GM19023 (cell line): Measurements from ENCODE around the gene CDK5RAP1.

Source experiments
- ATAC-seq: cut with Tn5 transposase; IDR thresholded peaks from one replicate; pipeline ENCODE4 v1.9.1; 2021; ENCODE audit warnings: mild to moderate bottlenecking, moderate library complexity; ENCODE audit not compliant: unreplicated experiment

CDK5RAP1 gene

DNA sequence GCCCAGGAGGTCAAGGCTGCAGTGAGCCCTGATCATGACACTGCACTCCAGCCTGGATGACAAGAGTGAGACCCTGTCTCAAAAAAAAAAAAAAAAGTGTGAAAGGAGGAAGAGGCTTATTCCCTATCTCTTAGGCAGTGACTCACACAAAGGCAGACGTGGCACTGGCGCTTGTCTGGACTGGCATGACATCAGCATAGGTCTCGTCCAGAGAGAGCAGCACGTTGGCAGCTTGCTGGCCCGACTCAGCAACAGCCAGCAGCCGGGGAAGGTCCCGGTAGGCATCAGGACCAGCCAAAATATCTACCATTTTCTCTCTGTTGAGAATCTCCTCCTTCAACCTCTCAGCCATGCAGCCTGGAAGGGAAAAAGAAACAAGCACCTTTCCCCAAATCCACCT is 14.1 kb downstream of the CDK5RAP1 start:
- ATAC-seq, result no peak

GRCh38 chr20:33386673-33387072 is 14.6 kb downstream of the CDK5RAP1 start:
- no peak for ATAC-seq

GRCh38 chr20:33377366-33377765 is 24.0 kb downstream of the CDK5RAP1 start:
- ATAC-seq, result no peak

GRCh38 chr20:33373735-33374605 is 27.3 kb downstream of the CDK5RAP1 start:
- ATAC-seq, result no peak

DNA sequence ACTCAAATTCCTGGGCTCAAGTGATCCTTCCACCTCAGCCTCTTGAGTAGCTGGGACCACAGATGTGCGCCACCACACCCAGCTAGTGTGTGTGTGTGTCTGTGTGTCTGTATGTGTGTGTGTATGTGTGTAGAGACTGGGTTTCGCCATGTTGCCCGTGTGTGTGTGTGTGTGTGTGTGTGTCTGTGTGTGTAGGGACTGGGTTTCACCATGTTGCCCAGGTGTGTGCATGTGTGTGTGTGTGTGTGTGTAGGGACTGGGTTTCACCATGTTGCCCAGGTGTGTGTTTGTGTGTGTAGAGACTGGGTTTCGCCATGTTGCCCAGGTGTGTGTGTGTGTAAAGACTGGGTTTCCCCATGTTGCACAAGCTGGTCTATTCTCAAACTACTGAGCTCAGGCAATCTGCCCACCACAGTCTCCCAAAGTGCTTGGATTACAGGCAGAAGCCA is 28.3 kb downstream of the CDK5RAP1 start:
- no peak for ATAC-seq

DNA sequence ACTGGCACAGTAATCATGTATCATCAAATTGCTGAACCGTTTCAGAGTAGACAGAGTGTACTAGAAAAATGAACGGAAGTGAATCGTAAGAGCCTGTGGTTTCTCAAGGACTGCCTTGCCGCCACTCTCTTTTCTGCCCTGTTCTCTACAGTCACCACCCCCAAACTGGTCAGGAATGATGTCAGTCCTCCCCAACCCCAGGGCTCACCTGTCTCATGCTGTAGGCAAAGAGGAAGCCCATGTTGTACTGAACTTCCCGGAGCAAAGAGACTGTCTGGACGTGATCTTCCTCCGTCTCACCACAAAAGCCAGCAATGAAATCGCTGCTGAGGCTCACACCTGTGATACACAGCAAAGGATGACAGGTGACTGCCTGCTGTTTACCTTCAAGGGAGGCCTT is 31.0 kb downstream of the CDK5RAP1 start:
- ATAC-seq, result no peak

DNA sequence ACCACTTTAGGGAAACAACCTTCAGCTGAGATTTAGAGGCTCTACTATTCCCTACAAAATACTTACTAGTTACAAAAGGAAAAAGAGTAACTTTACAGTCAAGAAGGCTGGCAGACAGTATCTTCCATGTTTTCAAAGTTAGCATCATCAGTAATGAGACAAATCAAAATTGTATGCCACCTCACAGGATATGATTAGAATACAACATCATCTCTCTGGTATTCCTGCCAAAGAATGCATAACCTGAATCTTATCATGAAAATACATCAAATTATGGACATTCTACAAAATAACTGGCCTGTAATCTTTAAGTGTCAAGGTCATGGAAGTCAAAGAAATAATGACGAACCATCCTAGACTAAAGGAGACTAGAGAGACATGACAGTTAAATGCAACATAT is 38.4 kb downstream of the CDK5RAP1 start:
- ATAC-seq, result no peak

DNA sequence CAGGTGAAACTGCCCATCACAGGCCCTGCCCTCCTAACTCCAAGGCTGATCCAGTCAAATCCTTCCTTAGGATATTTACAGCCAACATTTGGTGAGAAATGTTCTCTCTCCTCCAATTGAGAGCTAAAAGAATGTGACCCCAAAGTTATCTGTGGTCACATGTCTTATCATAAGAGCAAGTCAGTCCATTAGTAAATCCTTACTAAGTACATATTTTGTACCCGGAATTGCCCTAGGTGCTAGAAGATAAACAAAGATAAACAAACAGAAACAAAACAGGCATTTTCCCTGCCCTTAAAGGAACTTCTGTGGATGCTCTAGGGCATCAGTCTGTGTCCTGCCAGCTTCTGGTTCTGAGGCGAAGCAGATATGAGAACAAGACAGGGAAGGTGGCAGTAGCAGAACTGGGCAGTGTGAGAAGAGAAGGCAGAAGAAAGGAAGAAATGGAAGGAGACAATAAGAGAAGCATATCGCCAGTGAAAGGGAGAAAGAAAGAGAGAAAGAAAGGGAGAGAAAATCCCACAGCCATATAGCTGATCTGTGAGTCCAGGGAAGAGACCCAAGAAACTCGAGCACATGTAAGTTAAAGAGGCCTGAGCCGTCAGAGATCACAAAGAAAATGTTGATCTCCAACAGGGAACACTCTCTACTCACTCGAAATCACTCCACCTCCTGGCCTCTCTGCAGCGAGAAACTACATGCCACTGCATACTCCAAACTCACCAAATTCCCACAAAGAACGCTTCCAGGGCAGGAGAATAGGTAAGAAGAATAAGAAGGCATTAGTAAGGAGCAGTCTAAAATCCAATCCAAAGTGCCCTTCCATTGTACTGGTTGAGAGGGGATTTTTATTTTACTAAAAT is 41.7 kb downstream of the CDK5RAP1 start:
- no peak for ATAC-seq

GRCh38 chr20:33353013-33353402 is 48.3 kb downstream of the CDK5RAP1 start:
- no peak for ATAC-seq

DNA sequence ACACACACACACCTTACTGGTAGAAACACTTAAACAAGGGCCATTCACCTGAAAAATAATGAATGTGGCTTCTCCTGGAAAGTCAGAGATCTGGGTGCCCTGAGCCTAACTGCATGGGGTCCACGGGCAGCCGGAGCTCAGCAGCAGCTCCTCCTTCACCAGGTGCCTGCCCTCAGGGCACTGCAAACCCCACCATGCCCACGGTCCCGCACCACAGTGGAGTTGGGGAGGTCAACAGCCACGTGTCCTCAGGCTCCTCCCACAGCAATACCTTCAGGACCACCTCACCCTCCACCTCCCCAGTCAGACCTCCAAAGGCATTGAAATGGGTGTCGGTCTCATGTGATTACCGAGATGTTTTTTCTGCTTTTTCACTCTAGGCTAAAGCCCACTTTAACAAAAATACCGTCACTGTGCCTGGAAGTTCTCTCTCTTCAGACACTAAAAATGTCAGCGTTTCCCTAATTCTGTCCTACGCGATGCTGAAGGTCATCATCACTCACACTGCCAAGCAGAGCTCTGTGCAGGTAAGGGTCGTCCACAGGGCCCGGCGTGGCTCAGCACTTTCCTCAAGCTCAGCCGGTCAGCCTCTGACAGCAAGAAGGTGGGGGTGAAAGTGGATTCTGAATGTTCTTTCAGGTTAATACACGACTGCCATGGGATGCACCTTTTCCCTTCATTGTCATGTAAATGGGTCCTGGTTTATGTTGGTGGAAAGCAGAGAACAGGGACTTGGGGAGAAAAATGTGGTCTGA is 48.9 kb downstream of the CDK5RAP1 start:
- ATAC-seq, result no peak

GRCh38 chr20:33351696-33352095 is 49.6 kb downstream of the CDK5RAP1 start:
- no peak for ATAC-seq

DNA sequence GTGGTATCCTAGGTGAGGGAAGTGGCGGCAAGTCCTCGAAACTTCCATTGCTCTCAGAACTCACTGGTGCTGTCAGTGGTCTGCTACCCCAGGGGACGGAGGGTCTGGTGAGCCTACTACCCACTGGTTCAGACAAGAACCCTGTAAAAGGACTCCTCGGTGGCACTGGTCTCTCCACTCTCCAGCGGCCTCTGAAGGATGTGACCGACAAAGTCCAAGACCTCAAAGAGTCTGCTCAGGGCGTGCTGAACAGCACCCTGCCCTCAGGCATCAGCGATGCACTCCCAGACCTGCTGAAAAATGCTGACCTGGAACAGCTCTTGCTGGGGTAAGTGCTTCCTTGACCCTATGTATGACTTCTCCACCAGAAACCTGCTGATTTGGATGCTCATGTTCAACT is 51.8 kb downstream of the CDK5RAP1 start:
- ATAC-seq, result no peak

GRCh38 chr20:33348136-33348937 is 53.0 kb downstream of the CDK5RAP1 start:
- no peak for ATAC-seq

GRCh38 chr20:33345342-33345741 is 56.0 kb downstream of the CDK5RAP1 start:
- no peak for ATAC-seq

DNA sequence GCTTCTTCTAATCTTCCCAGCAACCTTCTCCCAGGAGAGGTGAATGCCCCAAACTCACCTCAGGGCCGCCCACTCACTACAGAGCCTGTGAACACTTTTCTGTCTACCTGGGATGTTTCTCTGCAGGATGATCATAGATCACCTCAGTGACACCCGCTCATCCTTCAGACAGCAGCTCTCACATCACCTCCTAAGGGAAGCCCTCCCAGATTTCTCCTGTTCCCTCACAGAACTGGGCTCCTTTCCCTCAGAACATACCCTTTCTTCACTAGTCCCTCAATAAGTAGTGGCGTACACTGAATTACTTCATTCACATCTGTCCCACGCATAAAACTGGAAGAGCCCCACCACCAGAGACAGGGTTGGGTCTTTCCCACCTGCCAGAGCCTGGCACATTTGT is 57.8 kb downstream of the CDK5RAP1 start:
- ATAC-seq, result no peak

DNA sequence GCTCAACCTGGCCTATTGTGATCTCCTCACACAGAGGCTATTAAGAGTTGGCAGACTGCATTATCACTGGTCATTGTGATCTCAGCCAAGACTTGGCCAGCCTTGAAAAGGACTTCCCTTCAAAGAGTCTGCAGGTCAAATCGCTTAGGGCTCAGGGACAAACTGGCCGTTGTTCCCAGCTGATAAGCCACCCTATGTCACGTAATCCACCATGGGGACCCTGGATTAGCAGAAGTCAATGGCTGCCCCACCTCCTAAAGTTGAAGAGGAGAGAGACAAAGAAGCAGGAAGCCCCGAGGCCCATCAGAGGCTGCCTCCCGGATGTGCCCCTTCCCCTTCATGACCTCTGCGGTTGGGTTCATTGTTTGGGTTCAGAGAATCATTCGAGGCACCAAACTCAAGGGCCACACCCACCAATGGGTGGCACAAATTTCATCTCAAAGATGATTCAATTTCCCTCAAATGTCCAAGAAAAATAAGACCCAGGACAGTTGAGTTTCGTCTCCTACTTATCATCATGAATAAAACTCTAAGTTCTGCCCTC is 61.7 kb downstream of the CDK5RAP1 start:
- ATAC-seq, result no peak

- ATAC-seq, result no peak
Measured at GRCh38 chr20:33338467-33339258, 62.7 kb downstream of the CDK5RAP1 start.

GRCh38 chr20:33337531-33338165 is 63.7 kb downstream of the CDK5RAP1 start:
- ATAC-seq, result no peak

GRCh38 chr20:33337119-33337518 is 64.2 kb downstream of the CDK5RAP1 start:
- no peak for ATAC-seq
